Stimulated activated CD8-positive, alpha-beta memory T cell treated with anti-CD3 and anti-CD28 coated beads, Interleukin-2, amount 100 ng/mL, for 48 hours (primary cell): ENCODE measurements around the gene CCSER1.
"Not testable (repeated sequence)": the region's sequence is repeated elsewhere in the genome, so short reads cannot be mapped to it uniquely, and the experiment has no call there.

Source experiments
- DNase-seq, 2 donors: peaks; one replicate each; pipeline ENCODE4 v3.0.0-alpha.2; 2020; ENCODE audit warnings: low read depth in 2 of 2

CCSER1 gene

GRCh38 chr4:91519155-91519554 lies 1392.0 kb downstream of the CCSER1 start:
- DNase-seq = no peak

- DNase-seq = no peak
Observed at GRCh38 chr4:91525621-91526020, 1398.4 kb downstream of the CCSER1 start.

- DNase-seq = no peak
Observed at GRCh38 chr4:91527056-91527455, 1399.9 kb downstream of the CCSER1 start.

- DNase-seq = no peak
Observed at GRCh38 chr4:91567594-91567993, 1440.4 kb downstream of the CCSER1 start.

GRCh38 chr4:91577864-91578263 lies 1450.7 kb downstream of the CCSER1 start:
- DNase-seq = no peak

- DNase-seq = no peak
Observed at GRCh38 chr4:91590260-91590659, 1463.1 kb downstream of the CCSER1 start.

GRCh38 chr4:91592125-91592524 lies 1464.9 kb downstream of the CCSER1 start:
- DNase-seq = no peak

- DNase-seq = no peak
Observed at GRCh38 chr4:91596718-91597117, 1469.5 kb downstream of the CCSER1 start.

GRCh38 chr4:91598696-91599095 lies 1471.5 kb downstream of the CCSER1 start:
- DNase-seq = no peak

GRCh38 chr4:91600301-91600700 lies 1473.1 kb downstream of the CCSER1 start:
- no peak for DNase-seq

GRCh38 chr4:91601401-91601800 lies 1474.2 kb downstream of the CCSER1 start:
- DNase-seq = no peak

- DNase-seq = no peak
Observed at GRCh38 chr4:91611782-91612181, 1484.6 kb downstream of the CCSER1 start.

GRCh38 chr4:91620952-91621351 lies 1493.8 kb downstream of the CCSER1 start:
- DNase-seq = no peak

- DNase-seq = no peak
Observed at GRCh38 chr4:91621446-91621845, 1494.3 kb downstream of the CCSER1 start.

- DNase-seq = no peak
Observed at GRCh38 chr4:91622925-91623602, 1495.9 kb downstream of the CCSER1 start.

GRCh38 chr4:91623603-91623967 lies 1496.4 kb downstream of the CCSER1 start:
- not testable (repeated sequence) for DNase-seq

- DNase-seq = no peak
Observed at GRCh38 chr4:91630054-91630453, 1502.9 kb downstream of the CCSER1 start.

- DNase-seq = no peak
Observed at GRCh38 chr4:91630764-91631163, 1503.6 kb downstream of the CCSER1 start.

GRCh38 chr4:91631335-91631734 lies 1504.1 kb downstream of the CCSER1 start:
- no peak for DNase-seq

- DNase-seq = no peak
Observed at GRCh38 chr4:91636083-91636482, 1508.9 kb downstream of the CCSER1 start.
